ENCODE measurements around the gene EMILIN2.
A peak's percentile ranks its signal among the peaks of the same experiment; 100 is the strongest.
"Not testable (repeated sequence)": the region's sequence is repeated elsewhere in the genome, so short reads cannot be mapped to it uniquely, and the experiment has no call there.

Gene EMILIN2

GRCh38 chr18:2847317-2848246, 776 bp downstream of the EMILIN2 start:
- DNase-seq, result peak; percentile 9

- DNase-seq, result no peak
These were observed 1.7 kb downstream of the EMILIN2 start for GRCh38 chr18:2848247-2849246.

- no peak for DNase-seq
These were observed 4.0 kb downstream of the EMILIN2 start for GRCh38 chr18:2850816-2851215.

- no peak for DNase-seq
These were observed 5.0 kb downstream of the EMILIN2 start for GRCh38 chr18:2851771-2852170.

GRCh38 chr18:2852460-2852859, 5.7 kb downstream of the EMILIN2 start:
- not testable (repeated sequence) for DNase-seq

- no peak for DNase-seq
These were observed 6.5 kb downstream of the EMILIN2 start for GRCh38 chr18:2853173-2853925.

GRCh38 chr18:2853926-2854664, 7.3 kb downstream of the EMILIN2 start:
- DNase-seq, result no peak

- DNase-seq, result no peak
These were observed 8.1 kb downstream of the EMILIN2 start for GRCh38 chr18:2854875-2855274.

GRCh38 chr18:2855560-2856350, 8.9 kb downstream of the EMILIN2 start:
- DNase-seq, result no peak

GRCh38 chr18:2856547-2857170, 9.9 kb downstream of the EMILIN2 start:
- DNase-seq, result no peak

- DNase-seq, result no peak
These were observed 10.8 kb downstream of the EMILIN2 start for GRCh38 chr18:2857491-2858131.

- DNase-seq, result not testable (repeated sequence)
These were observed 13.6 kb downstream of the EMILIN2 start for GRCh38 chr18:2860397-2860796.

- DNase-seq, result not testable (repeated sequence)
These were observed 17.2 kb downstream of the EMILIN2 start for GRCh38 chr18:2863997-2864396.

- DNase-seq, result not testable (repeated sequence)
These were observed 19.7 kb downstream of the EMILIN2 start for GRCh38 chr18:2866465-2866864.

GRCh38 chr18:2869207-2869606, 22.4 kb downstream of the EMILIN2 start:
- DNase-seq, result no peak

- DNase-seq, result no peak
These were observed 24.4 kb downstream of the EMILIN2 start for GRCh38 chr18:2871111-2871720.

- DNase-seq, result no peak
These were observed 25.3 kb downstream of the EMILIN2 start for GRCh38 chr18:2872095-2872494.

GRCh38 chr18:2874765-2875164, 28.0 kb downstream of the EMILIN2 start:
- DNase-seq, result no peak

GRCh38 chr18:2878656-2879330, 32.0 kb downstream of the EMILIN2 start:
- no peak for DNase-seq
